SIG-M5 treated with dmso at 0.1 percent for 504 hours (cell line): ENCODE results near the gene AMDHD2.
A peak's percentile ranks its signal among the peaks of the same experiment; 100 is the strongest.
"Not testable (repeated sequence)": the region's sequence is repeated elsewhere in the genome, so short reads cannot be mapped to it uniquely, and the experiment has no call there.

Experiments used
- DNase-seq: peaks from one replicate; lab custom pipeline; 2025; ENCODE audit not compliant: unreplicated experiment; lab: John Stamatoyannopoulos, UW

Gene AMDHD2, protein sequence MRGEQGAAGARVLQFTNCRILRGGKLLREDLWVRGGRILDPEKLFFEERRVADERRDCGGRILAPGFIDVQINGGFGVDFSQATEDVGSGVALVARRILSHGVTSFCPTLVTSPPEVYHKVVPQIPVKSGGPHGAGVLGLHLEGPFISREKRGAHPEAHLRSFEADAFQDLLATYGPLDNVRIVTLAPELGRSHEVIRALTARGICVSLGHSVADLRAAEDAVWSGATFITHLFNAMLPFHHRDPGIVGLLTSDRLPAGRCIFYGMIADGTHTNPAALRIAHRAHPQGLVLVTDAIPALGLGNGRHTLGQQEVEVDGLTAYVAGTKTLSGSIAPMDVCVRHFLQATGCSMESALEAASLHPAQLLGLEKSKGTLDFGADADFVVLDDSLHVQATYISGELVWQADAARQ

DNA sequence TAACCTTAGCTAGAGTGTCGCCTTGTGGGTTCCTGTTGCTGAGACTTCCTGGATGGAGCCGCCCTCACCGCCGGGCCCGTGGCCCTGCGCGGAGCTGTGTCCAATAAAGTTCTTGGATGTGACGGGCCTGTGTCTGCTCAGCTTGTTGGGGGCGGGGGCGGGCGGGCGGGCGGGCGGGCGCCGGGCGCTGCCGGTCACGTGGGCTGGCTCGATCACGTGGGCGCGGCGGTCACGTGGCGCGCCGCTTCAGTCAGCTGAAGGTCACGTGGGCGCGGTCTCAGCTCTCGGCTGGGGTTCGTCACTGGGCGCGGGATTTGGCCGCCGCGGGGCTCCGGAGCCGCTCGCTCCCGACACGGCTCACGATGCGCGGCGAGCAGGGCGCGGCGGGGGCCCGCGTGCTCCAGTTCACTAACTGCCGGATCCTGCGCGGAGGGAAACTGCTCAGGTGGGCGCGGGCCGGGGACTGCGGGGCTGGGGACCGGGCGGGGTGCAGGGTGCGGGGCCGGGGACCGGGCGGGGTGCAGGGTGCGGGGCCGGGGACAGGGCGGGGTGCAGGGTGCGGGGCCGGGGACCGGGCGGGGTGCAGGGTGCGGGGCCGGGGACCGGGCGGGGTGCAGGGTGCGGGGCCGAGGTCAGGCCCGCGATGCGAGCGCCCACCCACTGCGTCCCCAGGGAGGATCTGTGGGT, at the start of gene AMDHD2:
Gene AMDHD2, plus strand, starts transcription at position 275 of the 687 bp plus-strand sequence. Its CDS starts 88 bp downstream, at position 363.
- peak; percentile 88 for DNase-seq

DNA sequence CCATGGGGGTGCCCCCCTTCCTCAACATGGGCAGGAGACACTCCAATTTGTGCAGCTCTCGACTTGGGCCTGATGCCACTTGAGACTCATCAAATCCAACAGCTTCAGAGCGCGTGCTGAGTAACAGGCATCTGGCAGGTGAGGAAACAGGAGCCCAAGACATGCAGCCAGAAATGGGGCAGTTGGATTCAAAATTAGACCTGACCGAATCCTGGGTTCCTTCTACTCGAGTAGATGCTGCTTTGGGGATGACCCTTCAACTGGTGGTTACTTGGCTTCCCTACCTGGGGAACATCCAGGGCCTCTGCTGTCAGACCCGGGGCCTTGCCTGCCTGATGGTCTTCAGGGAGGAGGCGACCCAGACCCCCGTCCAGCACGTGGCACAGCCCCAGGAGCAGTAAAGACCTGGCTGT, 49.6 kb upstream of the AMDHD2 start:
- no peak for DNase-seq

DNA sequence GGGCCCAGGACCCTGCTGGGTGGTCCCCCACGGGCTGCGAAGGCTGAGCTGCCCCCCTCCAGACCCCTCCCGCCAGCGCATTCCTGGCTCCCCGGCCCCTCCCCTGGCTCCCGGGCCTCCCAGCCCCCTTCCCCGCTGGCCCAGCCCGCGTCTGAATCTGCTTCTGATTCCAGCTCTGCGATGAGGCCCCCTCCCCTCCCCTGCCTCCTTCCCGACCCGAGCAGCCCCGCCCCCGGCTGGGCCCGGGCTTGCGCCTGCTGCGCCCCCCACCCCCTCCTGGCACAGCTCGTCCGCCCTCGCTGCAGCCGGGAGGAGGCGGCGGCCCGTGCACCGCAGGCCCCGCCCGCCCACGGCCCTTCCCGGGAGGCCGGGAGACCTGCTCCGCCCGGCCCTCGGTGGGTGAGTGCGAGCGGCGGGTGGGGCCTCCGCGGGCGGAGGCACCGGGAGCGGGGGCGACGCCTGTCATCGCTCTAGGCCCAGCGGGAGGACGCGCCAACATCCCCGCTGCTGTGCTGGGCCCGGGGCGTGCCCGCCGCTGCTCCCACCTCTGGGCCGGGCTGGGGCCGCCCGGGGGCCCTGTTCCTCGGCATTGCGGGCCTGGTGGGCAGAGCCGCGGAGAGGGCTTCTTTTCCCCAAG, 49.0 kb upstream of the AMDHD2 start, which contains the start of gene NTN3:
Gene NTN3, plus strand, starts transcription at position 282 of the 637 bp plus-strand sequence. CDS start 405 bp downstream, outside the sequence.
- DNase-seq, result no peak

DNA sequence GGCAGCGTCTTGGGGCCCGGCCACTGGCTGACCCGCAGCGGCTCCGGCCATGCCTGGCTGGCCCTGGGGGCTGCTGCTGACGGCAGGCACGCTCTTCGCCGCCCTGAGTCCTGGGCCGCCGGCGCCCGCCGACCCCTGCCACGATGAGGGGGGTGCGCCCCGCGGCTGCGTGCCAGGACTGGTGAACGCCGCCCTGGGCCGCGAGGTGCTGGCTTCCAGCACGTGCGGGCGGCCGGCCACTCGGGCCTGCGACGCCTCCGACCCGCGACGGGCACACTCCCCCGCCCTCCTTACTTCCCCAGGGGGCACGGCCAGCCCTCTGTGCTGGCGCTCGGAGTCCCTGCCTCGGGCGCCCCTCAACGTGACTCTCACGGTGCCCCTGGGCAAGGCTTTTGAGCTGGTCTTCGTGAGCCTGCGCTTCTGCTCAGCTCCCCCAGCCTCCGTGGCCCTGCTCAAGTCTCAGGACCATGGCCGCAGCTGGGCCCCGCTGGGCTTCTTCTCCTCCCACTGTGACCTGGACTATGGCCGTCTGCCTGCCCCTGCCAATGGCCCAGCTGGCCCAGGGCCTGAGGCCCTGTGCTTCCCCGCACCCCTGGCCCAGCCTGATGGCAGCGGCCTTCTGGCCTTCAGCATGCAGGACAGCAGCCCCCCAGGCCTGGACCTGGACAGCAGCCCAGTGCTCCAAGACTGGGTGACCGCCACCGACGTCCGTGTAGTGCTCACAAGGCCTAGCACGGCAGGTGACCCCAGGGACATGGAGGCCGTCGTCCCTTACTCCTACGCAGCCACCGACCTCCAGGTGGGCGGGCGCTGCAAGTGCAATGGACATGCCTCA, 48.3 kb upstream of the AMDHD2 start:
- no peak for DNase-seq

DNA sequence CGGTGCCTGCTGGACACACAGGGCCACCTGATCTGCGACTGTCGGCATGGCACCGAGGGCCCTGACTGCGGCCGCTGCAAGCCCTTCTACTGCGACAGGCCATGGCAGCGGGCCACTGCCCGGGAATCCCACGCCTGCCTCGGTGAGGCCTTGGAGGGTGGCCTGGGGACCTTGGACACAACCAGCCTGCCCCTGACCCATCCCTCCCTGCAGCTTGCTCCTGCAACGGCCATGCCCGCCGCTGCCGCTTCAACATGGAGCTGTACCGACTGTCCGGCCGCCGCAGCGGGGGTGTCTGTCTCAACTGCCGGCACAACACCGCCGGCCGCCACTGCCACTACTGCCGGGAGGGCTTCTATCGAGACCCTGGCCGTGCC, 47.7 kb upstream of the AMDHD2 start:
- no peak for DNase-seq

DNA sequence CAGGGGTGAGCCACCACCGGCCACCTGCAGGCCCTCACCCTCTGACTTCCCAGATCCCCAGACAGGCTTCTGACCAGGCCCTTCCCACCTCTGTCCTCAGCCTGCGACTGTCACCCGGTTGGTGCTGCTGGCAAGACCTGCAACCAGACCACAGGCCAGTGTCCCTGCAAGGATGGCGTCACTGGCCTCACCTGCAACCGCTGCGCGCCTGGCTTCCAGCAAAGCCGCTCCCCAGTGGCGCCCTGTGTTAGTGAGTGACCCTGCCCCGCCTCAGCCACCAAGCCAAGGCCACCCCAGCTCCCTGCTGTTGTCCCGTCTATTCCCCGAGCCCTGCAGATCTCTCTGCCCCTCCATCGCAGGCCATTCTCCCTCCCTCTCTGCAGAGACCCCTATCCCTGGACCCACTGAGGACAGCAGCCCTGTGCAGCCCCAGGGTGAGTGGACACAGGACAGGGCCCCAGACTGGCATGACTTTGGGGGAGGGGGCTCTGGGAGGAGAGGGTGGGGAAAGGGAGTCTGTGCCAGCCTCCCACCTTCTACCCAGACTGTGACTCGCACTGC, 47.2 kb upstream of the AMDHD2 start:
- no peak for DNase-seq

DNA sequence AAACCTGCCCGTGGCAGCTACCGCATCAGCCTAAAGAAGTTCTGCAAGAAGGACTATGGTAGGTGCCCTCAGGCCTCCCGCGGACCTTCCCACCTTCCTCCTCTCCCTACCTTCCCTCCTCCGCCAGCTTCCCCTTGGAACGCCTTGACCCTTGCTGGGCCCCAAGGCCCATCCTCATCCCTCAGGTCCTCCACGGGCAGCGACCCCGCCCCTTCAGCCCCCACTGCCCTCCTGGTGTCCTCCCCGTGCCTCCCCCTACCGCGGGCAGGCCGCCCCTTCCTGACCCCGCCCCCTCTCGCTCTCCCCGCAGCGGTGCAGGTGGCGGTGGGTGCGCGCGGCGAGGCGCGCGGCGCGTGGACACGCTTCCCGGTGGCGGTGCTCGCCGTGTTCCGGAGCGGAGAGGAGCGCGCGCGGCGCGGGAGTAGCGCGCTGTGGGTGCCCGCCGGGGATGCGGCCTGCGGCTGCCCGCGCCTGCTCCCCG, 46.7 kb upstream of the AMDHD2 start:
- no peak for DNase-seq

DNA sequence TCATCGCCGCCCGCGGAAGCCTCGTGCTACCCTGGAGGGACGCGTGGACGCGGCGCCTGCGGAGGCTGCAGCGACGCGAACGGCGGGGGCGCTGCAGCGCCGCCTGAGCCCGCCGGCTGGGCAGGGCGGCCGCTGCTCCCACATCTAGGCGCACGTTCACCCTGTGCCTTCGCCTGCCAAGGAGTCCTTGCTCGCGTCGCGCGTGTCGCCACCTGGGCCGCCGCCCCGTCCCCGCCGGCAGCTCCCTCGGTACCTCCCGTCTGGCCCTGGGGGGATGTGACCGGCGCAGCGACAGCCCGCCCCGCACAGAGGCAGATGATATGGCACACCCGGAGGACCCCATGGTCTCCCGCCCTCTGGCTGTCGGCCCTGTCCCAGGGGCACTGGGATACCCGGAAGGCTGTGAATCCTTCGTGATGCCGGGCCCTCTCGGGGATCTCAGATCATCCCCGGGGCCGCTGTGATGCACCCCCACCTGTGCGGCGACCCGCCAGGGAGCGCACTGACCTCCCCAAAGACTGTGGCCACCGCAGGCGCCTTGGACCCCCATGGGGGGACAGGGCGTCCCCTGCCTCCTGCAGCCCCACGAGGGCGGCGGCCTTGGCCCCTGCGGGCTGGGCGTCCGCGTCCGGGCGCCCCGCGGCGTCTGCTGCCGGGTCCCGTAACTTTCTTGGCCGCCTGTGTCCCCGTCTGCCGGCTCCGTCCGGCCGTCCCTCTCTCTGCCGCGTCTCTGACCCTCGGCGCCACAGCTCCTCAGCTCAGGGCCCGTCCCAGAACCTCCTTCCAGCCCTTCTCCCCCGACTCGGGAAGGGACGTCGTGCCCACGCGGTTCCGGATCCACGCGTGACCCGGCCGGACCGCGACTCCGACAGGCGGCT, 45.9 kb upstream of the AMDHD2 start:
- DNase-seq, result peak; percentile 50

DNA sequence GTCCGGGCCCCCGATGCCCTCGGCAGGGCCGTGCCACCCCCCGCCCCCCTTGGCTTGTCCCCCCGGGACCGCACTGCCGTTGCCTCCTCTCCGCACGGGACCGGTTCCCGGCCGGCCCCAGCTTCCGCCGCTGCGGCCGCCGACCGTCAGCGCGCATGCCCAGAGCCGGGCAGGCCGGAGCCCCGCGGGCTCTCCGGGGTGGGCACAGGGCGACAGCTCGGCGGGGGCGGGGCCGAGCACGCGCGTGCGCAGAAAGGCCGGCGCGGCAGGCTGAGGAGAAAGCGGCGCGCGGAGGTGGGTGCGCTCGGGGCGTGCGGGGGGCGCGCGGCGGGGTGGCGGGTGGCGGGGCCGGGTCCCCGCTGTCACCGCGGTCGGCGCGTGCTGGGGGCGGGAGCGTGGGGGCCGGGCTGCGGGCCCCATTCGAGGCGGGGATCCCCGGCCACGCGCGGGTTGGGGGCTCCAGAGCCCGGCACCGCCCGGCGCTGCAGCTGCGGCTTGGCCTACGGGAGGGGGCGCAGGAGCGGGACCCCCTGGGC, 45.2 kb upstream of the AMDHD2 start, which contains the start of gene TBC1D24:
Gene TBC1D24, plus strand, starts transcription at position 251 of the 536 bp plus-strand sequence. CDS start 21,022 bp downstream, outside the sequence.
- peak; percentile 51 for DNase-seq

DNA sequence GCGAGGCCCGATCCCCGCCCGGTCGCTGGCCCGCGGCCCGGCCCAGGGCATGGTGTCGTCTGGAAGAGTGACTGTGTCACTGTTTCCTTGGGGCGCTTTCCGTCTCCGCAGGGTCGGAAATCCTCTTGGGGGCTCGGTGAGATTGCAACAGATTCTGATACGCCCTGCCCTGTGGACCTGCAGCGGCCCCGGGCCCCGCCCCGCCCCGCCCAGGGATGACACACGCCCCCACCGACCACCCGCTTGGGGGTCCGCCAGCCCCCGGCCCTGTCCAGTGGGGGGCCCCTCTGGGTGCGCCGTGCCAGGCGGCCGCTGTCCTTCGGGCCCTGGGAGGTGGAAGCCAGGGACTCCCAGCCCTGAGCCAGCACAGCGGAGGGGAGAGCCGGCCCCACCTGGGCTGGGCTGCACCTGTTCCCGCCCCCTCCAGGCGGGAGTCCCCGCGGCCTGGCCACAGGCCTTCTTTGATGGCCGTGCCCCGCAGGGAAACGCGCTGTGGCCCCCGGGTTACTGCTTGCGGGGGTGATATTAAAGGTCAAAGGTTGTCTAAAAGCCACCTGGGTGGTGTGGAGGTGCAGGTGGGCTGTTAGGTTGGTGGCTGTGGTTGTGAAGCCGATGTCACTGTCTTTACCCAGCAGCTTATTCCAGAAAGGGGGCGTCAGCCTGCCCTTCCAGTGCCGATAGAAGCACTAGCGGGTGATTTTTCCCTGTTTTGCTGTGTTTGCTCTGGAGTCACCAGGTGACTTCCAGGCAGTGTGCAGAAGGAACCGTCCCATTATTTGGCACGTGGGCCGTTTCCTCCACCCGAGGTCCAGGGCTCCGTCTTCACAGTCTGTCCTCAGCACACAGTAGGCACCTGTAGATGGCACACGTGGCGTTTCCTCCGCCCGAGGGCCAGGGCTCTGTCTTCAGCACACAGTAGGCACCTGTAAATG, 44.5 kb upstream of the AMDHD2 start:
- peak; percentile 55 for DNase-seq

DNA sequence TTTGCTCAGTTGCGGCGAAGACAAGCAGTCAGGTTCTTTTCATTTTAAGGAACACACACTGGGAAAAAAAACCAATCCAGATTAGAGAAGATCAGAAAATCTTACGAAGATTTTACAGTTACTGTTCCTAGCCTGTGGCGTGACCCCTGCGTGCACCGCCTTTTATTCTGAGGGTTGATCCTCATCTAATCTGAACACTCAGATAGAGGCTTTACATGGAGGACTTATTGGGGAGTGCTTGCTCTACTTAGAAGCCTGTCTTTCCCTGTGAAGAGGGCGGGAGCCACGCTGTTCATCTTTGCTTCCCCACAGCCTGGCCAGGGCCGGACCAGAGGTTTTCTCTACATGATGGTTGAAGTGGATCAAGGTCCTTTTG, 43.8 kb upstream of the AMDHD2 start:
- no peak for DNase-seq

DNA sequence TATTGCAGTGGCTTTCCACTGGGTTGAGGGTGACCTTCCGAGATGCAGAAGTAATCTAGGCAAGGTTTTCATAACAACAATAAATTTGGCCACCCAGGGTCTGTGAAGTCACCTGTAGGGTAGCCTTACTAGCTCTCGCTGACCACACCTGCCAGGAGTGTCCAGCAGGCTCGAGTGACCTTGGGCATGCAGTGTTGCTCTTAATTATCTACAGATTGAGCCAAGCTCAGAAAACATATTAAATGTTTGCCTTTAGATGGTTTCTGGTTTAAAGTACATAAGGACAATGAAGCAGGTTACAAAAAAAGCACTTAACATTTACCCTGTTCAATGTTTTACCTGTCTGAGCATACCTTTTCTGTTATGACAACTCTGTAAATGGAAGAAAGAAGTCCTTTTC, 43.4 kb upstream of the AMDHD2 start:
- DNase-seq, result no peak

DNA sequence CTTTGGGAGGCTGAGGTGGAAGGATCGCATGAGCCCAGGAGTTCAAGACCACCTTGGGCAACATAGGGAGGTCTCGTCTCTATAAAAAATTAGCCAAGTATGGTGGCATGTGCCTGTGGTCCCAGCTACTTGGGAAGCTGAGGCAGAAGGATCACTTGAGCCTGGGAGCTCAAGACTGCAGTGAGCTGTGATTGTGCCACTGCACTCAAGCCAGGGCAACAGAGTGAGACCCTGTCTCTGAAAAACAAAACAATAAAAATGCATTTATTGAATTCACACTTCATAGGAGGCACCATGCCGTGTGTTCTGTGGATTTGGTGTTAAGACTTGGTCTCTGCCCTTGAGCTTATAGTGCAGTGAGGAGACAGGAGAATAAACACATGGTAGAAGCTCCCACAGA, 42.8 kb upstream of the AMDHD2 start:
- no peak for DNase-seq

DNA sequence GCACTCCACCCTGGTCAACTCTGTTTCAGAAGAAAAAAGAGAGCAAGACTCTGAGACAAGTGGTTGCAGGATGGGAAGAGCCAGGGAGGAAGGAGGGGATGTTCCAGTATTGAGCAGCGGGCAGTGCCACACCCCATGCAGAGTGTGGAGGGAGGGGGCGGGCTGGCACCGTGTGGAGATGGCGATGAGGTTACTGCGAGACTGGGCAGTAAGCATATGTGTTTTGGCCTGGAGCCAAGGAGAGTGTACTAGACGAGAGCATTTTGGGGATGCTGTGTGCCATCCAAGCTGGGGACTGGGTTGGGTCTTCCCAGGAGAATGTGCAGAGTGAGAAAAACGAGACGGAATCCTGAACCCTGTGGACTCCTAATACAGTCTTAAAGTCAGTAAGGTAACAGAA, 41.9 kb upstream of the AMDHD2 start:
- DNase-seq, result no peak

DNA sequence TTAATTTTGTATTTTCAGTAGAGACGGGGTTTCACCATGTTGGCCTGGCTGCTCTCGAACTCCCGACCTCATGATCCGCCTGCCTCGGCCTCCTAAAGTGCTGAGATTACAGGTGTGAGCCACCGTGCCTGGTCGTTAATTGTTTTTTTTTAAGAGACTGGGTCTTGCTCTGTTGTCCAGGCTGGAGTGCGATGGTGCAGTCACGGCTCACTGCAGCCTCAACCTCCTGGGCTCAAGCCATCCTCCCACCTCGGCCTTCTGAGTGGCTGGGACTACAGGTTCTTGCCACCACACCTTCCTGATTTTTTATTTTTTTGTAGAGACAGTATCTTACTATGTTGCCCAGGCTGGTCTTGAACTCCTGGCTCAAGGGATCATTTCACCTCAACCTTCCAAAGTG, 40.2 kb upstream of the AMDHD2 start:
- not testable (repeated sequence) for DNase-seq

DNA sequence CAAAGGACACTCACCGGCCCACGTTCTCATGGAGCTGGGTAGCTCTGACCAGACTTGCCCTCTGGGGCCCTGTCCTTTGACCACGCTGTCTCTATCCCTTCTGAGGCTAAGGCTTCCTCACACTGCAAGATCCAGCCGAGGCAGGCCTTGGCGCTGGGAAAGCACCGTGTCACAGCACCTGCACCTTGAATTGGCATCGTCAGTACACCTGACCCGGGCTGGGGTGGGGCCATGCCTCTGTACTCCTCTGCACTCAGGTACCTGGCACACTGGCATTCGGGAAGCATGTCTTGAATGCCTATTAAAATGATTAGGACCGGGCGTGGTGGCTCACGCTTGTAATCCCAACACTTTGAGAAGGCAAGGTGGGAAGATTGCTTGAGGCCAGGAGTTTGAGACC, 39.2 kb upstream of the AMDHD2 start:
- DNase-seq, result no peak

DNA sequence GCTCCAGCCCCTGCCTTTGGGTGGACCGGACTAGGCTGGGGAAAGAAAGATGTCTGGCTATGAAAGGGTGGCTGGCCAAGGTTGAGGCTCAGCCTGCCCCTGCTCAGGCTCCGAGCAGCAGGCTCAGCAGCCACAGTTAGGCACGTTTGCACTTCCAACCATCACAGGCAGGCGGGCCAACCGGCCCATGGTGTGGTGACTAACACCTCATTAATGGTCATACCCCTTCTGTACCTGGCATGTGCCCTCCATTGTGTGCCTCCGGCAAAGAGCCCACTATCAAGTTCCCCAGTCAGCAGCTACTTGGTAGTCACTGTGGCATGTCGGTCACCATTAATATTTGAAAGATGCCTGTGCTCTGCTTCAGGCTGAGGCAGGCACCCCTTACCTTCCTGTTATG, 38.5 kb upstream of the AMDHD2 start:
- DNase-seq, result no peak

DNA sequence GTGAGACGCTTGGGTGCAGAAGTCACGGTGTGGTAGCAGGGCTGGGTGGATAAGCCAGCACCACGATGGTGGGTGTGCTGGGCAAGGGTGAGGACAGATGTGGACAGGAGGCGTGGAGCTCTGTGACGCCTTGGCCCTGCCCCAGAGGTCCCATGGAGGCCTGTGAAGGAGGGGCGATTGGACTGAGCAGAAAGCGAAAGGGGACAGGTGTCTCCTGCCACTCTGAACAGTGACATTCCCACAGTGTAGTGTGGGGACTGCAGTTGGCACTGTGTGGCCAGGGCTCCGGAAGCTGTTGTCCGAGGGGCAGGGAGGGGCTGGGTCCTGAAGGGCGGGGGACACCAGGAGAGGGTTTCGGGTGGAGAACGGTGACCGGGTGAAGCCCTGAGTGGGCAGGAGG, 37.9 kb upstream of the AMDHD2 start:
- DNase-seq, result no peak
